OCI-LY7 (cell line): ENCODE data around the gene CPLANE1.
"Not testable (repeated sequence)": the region's sequence is repeated elsewhere in the genome, so short reads cannot be mapped to it uniquely, and the experiment has no call there.

Source experiments
- CTCF ChIP-seq: fragments of 200-600 bp; sonication (generic); conservative IDR thresholded peaks from 2 replicates; pipeline ENCODE4 v1.5.1; 2014; ENCODE audit warnings: mild to moderate bottlenecking, antibody characterized with exemption, low read length, moderate library complexity, mixed read lengths
- EZH2phosphoT487 ChIP-seq: fragments of 200-600 bp; sonication (generic); IDR thresholded peaks from 2 replicates; pipeline ENCODE4 v1.6.1; 2018; ENCODE audit warnings: low read depth, borderline replicate concordance, mild to moderate bottlenecking, mixed run types, antibody characterized with exemption, low read length, moderate library complexity, mixed read lengths

DNA sequence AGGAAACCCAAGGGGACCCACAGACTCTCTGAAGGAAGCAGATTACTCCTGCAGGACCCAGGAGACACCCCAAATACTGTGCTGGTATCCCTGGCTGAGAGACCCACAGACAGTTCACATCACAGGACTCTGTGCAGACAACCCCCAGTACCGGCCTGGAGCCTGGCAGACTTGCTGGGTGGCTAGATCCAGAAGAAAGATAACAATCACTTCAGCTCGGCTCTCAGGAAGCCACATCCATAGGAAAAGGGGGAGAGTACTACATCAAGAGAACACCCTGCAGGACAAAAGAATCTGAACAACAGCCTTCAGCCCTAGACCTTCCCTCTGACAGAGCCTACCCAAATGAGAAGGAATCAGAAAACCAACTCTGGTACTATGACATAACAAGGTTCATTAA is 166.2 kb downstream of the CPLANE1 start:
- not testable (repeated sequence) for TF ChIP-seq CTCF, EZH2phosphoT487
